ENCODE measurements around the gene CELF4.
"Not testable (repeated sequence)": the region's sequence is repeated elsewhere in the genome, so short reads cannot be mapped to it uniquely, and the experiment has no call there.

Gene CELF4

DNA sequence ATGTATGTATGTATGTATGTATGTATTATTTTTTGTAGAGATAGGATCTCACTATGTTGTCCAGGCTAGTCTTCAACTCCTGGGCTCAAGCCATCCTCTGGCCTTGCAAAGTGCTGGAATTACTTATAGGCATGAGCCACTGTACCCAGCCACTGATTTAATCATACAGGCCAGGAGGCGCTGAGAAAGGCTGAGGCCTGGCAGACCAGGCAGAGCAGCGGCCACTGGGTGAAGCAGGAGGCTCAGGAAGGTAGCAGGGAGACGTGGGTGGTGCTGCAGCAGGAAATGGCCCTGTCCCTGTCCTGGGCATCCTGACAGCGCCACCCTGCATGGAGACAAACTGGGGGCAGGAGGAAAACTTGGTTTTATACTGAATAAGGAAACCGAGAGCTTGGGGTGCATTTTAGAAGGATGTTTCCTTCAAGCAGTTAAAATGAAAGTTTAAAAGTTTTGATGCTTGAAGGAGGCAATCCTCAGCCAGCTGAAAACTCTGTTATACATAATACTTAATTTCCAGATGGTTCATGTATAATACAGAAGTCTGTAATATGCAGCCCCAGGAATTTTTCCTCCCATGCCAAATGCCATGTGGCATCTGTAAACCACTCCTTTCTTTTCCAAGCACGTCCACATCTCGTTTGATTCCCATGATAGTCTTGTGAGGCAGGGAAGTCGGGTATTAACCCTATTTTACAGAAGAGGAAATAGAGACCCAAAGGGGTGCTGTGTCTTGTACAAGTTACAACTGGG lies 182.4 kb downstream of the CELF4 start:
- no peak for DNase-seq

GRCh38 chr18:37381554-37381953 lies 184.0 kb downstream of the CELF4 start:
- DNase-seq, result no peak

- DNase-seq, result no peak
Measured at GRCh38 chr18:37380546-37381110, 185.0 kb downstream of the CELF4 start.

- no peak for DNase-seq
Measured at GRCh38 chr18:37378336-37379010, 187.1 kb downstream of the CELF4 start.

DNA sequence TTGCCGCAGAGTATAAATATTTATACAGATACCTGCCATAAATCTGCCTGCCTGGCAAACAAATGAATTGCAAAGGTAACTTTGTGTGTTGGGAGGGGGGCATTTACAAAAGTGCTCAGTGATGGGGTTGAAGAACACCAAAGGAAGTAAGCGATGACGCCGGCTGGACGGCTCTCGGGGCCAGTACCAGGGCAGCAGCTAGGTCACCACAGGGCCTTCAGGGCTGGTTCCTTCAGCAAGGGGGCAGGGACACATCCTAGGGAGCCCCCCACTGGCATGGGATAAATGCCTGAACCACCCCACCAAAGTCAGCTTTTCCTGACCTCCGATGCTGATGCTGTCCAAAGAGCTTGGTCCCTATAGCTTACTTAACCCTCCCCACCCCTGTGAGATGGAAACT lies 190.4 kb downstream of the CELF4 start:
- no peak for DNase-seq

DNA sequence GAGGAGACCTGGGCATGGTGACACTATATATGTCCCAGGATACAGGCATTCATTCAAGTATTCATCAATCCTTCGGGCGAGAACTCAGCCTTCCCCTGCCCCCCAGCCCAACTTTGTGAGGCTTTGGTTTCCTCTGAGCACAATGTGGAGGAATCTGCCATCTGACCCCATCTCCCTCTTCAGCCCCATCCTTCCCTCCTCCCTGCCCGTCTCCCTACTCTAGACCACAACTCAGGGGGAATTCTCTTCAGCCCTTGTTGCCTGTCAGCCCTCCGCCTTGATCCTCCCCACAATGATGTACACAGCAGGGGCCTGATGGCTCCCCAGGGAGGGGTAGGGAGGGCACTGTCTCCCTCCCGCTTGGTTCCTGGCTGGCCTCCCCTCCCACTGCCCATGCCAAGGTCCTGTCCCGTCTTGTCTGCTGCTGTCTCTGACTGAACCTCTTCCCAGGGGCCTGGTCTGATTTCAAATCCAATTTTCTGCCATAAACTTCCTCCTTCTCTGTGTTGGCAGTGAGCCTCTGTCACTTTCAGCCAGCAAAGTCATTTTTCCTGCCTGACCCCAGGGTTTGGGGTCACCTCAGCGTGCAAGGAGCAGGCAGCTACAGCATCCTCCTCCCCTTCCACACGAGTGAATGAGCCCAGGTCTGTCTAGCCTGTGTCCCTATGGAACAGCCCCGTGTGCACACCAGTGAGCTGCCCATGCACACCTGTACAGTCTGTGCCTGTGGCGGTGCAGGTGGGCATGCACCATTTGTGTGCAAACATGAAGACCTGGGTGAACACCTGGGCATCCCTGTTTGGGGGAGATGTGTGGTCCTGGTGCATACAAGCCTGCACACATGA lies 197.3 kb downstream of the CELF4 start:
- no peak for DNase-seq

DNA sequence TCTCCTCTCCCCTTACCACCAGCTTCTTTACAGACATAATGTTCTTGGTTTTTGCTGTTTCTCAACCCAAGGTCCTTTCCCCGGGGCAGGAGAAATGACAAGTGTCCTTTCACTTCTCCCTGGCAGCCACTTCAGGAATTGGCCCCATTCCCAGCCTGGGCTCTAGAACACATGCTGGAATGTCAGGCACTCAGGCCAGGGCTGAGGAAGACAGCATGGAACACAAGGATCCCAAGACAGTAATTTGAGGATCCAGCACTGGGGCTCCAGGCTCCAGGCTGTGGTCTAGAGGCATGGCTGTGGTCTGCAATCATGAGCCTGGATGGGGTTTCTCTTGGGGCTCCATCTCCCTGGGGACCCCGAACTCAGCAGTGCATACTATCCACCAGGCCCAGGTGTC lies 201.4 kb downstream of the CELF4 start:
- DNase-seq, result no peak

- DNase-seq, result no peak
Measured at GRCh38 chr18:37362158-37362890, 203.3 kb downstream of the CELF4 start.

DNA sequence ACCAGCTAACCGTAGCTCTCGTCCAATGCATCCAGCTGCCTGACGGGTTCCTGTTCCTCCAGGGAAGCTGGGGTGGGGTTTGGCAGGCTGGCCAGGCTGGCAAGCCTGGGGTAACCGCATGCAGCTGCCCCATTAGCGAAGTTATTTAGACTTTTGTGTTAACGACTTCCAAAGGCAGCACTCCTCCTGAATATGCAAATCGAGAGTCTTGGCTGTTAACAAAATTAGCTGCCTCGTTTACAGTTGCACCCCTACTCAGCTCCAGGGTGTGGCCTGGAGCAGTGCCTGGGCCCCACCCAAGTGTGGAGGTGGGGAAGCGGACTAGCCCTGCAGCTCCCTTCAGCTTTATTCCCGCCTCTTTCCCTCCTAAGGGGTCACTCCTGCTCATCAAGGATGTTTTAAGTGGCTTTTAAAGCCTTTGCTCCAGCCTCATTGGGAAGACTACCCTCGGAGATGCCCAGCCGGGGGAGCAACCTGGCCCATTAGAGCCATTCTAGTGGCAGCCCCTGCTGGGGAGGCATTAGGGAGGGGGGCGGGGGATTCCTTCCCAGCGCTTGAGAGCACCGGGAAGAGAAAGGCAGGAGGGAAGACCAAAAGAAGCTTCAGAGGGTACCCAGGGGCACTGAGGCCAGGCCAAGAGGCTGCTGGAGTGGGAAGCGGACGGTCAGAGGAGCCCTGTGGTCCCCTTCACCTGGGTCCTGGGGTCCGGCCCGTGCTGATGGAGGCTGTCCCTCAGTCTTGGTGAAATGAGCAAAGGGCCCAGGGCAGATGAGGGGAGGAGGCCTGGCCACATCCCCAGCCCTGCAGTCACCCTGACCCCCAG lies 204.1 kb downstream of the CELF4 start:
- DNase-seq, result no peak

DNA sequence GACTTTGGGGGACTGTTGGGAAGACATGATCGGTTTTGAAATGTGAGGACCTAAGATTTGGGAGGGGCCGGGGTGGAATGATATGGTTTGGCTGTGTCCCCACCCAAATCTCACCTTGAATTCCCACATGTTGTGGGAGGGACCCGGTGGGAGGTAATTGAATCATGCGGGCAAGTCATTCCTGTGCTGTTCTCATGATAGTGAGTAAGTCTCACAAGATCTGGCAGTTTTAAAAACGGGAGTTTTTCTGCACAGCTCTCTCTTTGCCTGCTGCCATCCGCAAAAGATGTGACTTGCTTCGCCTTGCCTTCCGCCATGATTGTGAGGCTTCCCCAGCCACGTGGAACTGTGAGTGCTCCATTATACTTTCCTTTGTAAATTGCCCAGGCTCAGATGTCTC lies 207.5 kb downstream of the CELF4 start:
- not testable (repeated sequence) for DNase-seq

DNA sequence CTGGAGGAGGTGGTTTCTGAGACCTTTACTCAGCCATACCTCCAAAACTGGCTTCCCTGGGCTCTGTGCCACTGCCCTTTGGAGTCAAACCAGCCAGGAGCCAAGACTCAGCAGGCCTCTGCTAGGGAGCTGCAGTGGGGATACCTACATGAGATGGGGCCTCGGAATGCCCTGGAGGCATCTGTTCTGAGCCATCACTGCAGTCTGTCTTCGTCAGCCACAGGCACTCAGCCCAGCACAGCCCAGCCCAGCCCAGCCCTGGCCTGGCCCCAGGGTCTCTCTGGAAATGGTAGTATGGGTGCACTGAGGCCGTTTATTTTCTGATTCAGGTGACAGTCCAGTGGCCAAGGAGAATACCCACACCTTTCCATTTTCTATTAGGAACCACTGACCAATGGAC lies 209.8 kb downstream of the CELF4 start:
- no peak for DNase-seq

DNA sequence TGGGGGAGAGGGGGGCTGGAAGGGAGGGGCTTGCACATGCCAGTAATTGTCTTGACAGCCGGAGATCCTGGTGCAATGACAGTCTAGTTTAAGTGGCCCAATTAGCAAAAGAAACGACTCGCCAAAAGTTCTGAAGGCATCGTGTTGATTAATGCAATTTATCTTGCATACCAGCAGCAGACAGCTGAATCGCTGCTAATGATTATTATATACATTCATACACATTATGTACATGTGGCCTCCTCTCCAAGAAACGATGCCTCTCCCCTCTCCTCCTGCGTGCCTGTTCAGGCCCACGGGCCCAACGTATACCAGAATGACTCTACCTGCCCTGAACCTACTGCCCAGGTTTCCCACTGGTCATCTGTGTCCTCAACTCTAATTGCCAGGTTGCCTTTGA lies 214.5 kb downstream of the CELF4 start:
- no peak for DNase-seq

- DNase-seq, result no peak
Measured at GRCh38 chr18:37348729-37349128, 216.9 kb downstream of the CELF4 start.

- no peak for DNase-seq
Measured at GRCh38 chr18:37346048-37346447, 219.6 kb downstream of the CELF4 start.

- no peak for DNase-seq
Measured at GRCh38 chr18:37343542-37343851, 222.1 kb downstream of the CELF4 start.

DNA sequence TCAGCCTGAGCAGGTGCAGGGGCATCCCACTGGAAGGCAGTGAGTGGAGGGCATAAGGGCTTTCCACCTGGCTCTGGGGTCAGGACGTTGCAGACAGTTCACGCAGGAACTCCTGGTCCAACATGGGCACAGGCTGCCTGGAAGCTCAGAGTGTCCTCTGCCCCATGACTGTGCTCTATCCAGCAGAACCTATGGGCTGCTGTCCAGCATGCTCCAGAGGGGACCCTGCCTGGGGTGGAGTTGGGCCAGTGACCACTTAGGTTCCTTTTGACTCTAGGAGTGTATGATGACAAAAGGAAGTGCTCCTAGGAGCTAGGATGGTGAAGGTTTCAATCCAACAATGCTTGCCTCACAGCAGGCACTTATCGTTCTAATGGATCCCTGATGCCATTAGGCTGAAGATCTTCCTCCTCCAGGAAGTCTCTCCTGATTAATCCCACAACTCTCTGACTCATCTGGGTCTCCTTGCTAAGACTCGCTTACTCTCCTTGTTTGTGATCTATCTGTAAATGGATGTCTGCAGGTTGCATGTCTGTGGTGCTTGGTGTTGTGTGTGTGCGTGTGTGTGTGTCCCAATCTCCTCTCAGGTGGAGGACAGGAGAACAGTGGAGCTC lies 224.0 kb downstream of the CELF4 start:
- no peak for DNase-seq

DNA sequence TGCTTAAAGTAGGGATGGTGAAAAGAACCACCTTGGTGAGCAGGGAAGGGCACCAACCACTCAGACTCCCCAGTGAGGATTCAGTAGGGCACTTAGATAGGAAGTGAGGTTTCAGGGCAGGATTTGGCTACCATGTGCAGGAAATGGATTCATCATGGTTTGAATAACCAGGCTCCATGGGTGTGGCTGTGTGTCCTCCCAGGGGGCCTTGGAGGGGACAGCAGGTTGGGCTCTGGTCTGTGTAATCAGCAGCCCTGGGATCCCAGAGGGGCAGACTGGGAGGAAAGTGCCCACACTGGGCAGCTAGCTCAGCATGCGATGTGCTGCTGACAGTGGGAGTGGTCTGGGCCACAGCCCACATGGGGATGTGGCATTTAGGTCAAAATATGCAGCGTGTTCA lies 224.6 kb downstream of the CELF4 start:
- DNase-seq, result no peak

- DNase-seq, result no peak
Measured at GRCh38 chr18:37339701-37340215, 225.8 kb downstream of the CELF4 start.

DNA sequence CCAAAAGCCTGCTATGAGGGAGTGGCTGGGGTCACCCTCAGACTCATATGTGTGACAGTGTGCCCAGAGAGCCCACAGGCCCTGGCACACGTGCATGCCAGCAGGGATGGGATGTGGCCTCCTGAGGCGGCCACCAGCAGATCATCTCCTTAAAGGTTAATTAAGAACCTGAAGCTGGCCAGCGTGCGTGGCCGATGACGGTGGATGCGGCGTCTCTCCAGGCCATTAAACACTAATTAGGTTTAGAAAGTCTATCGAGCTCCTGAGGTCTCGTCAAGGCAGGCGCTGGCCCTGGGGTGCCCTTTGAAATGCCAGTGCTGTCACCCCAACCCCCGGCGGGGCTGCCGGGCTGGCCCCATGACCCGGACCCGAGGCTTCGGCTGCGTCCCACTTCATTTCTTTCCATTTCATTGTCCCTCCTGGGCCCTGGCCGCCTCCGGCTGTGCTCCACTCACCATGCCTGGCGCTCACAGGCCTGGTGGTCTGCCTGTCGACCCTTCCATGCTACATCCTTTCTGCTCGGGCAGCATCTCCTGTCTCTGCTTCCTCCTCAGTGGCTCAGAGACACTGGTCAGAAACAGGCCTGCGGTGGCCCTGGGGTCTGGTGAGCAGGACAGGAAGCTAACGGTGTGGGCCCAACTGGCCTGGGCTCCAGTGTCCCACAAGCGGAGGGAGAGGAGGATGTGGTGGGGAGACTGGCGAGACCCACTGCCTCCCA lies 228.9 kb downstream of the CELF4 start:
- no peak for DNase-seq

- DNase-seq, result no peak
Measured at GRCh38 chr18:37335409-37335736, 230.2 kb downstream of the CELF4 start.

Measured in CD4-positive, alpha-beta T cell treated with Interferon alpha-2 for 1 hour (primary cell).